Fibroblast of villous mesenchyme (primary cell): ENCODE measurements around the gene APC2. TPM values are rescaled to one million over a fixed set of nuclear protein-coding genes. Genes with fewer than 3 reads are reported as not detected.
A peak's percentile ranks its signal among the peaks of the same experiment; 100 is the strongest.

ENCODE experiments used
- DNase-seq: peaks from one replicate; pipeline ENCODE4 v3.0.0-alpha.2; 2010; ENCODE audit warnings: low read depth
- H3K4me3 ChIP-seq: 2 replicates; pipeline ENCODE4 v1.5.1; 2011; ENCODE audit warnings: low read depth, mild to moderate bottlenecking, low read length
- total RNA-seq: library from RNA; depleted of rRNA; stranded (reverse); fragments of >200 nt; gene quantifications from 2 replicates; pipeline ENCODE4 v1.2.3, GENCODE V29; 2012
- TF ChIP-seq, protein P1 (sequence below): IDR thresholded peaks from 2 replicates; pipeline ENCODE4 v1.5.1; 2012; ENCODE audit warnings: low read depth, mild to moderate bottlenecking, low read length; ENCODE audit not compliant: insufficient read depth

APC2 gene
- total RNA-seq, 1 donor, result 0.43 TPM

GRCh38 chr19:1432507-1432887 lies 17.4 kb upstream of the APC2 start:
- no peak overlapping the region for H3K4me3 ChIP-seq
- no peak for DNase-seq
- TF ChIP-seq, protein P1, sequence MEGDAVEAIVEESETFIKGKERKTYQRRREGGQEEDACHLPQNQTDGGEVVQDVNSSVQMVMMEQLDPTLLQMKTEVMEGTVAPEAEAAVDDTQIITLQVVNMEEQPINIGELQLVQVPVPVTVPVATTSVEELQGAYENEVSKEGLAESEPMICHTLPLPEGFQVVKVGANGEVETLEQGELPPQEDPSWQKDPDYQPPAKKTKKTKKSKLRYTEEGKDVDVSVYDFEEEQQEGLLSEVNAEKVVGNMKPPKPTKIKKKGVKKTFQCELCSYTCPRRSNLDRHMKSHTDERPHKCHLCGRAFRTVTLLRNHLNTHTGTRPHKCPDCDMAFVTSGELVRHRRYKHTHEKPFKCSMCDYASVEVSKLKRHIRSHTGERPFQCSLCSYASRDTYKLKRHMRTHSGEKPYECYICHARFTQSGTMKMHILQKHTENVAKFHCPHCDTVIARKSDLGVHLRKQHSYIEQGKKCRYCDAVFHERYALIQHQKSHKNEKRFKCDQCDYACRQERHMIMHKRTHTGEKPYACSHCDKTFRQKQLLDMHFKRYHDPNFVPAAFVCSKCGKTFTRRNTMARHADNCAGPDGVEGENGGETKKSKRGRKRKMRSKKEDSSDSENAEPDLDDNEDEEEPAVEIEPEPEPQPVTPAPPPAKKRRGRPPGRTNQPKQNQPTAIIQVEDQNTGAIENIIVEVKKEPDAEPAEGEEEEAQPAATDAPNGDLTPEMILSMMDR, result no peak

GRCh38 chr19:1433119-1434039 lies 16.5 kb upstream of the APC2 start:
- TF ChIP-seq, protein P1, result no peak
- no peak overlapping the region for H3K4me3 ChIP-seq
- no peak for DNase-seq

DNA sequence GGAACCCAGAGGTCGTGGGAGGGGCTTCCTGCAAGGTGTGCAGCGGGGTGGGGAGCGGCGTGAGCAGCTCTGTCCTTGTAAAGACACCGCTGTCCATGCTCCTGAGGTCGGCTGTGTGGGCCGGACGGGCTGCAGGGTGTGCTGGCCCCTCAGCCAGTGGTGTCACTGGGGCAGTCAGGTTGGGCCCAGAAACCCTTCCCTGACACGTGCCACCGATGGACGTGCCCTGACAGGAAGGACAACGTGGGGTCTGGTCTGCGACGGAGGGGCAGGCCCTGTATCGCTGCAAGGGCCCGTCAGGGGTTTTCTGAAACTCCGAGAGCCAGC lies 15.9 kb upstream of the APC2 start:
- TF ChIP-seq, protein P1, result no peak
- no peak overlapping the region for H3K4me3 ChIP-seq
- DNase-seq, result no peak

DNA sequence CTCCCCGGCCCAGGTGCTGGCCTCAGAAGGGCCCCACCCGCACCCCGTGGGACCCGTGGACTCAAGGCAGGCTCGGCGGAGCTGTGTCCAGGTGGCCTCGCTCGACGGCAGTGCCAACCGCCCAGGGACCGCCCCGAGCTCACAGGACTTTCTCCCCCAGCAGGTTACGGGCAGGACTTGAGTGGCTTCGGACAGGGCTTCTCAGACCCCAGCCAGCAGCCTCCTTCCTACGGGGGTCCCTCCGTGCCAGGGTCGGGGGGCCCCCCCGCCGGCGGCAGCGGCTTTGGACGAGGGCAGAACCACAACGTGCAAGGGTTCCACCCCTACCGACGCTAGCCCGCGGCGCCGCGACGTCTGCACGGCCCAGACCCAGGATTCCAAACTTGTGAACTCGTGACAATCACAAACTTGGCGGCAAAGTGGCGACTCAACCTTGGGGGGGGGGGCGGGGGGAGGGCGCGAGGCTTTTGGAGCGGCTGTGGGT lies 15.3 kb upstream of the APC2 start:
- TF ChIP-seq, protein P1, result no peak
- DNase-seq, result no peak
- no peak overlapping the region for H3K4me3 ChIP-seq

- no peak overlapping the region for H3K4me3 ChIP-seq
- TF ChIP-seq, protein P1, result no peak
- DNase-seq, result no peak
These were observed 14.4 kb upstream of the APC2 start for GRCh38 chr19:1435378-1435989.

GRCh38 chr19:1437609-1438008 lies 12.3 kb upstream of the APC2 start:
- TF ChIP-seq, protein P1, result no peak

More at GRCh38 chr19:1437609-1438008, 12.3 kb upstream of the APC2 start:
- DNase-seq, result no peak
- peak overlapping the region; percentile 91 for H3K4me3 ChIP-seq
